Natural killer cell treated with Interleukin-12 subunit alpha and Interleukin-12 subunit beta and Interleukin-15 and Interleukin-18, amount 100 ng/mL, for 72 hours (primary cell): ENCODE measurements around the gene PPA2. TPM values are rescaled to one million over a fixed set of nuclear protein-coding genes. Genes with fewer than 3 reads are reported as not detected.

Experiments used
- ATAC-seq, 2 donors: fragments of 150-1000 bp; cut with Tn5 transposase in 1 of 2; sonication (Bioruptor Pico), chemical (Tn5 transposase) in 1 of 2; 2 replicates each; pipeline ENCODE4 v1.10.0; 2021
- DNase-seq: peaks from one replicate; pipeline ENCODE4 v3.0.0; 2022; ENCODE audit warnings: low spot score
- H3K27ac Mint-ChIP-seq, 2 donors: 1 replicate in 1 of 2; 2 replicates in 1 of 2; pipeline ENCODE4 v1.8.0; 2022; ENCODE audit warnings: mixed read lengths in 2 of 2, mild to moderate bottlenecking in 1 of 2, moderate library complexity in 1 of 2
- H3K27me3 Mint-ChIP-seq, 2 donors: 1 replicate in 1 of 2; 2 replicates in 1 of 2; pipeline ENCODE4 v1.8.0; 2022; ENCODE audit warnings: mixed read lengths in 2 of 2
- H3K36me3 Mint-ChIP-seq: one replicate; pipeline ENCODE4 v1.8.0; 2022; ENCODE audit warnings: mixed read lengths
- H3K4me1 Mint-ChIP-seq, 2 donors: 1 replicate in 1 of 2; 2 replicates in 1 of 2; pipeline ENCODE4 v1.8.0; 2022; ENCODE audit warnings: low read depth in 2 of 2, mixed read lengths in 2 of 2, mild to moderate bottlenecking in 1 of 2
- H3K4me3 Mint-ChIP-seq: one replicate; pipeline ENCODE4 v1.8.0; 2022; ENCODE audit warnings: mixed read lengths
- H3K9me3 Mint-ChIP-seq: 2 replicates; pipeline ENCODE4 v1.8.0; 2022; ENCODE audit warnings: mixed read lengths
- total RNA-seq, 2 donors: library from RNA; stranded (reverse); gene quantifications; one replicate each; pipeline ENCODE4 v1.2.3, GENCODE V29; 2022

PPA2 gene
- 10 to 100 TPM; 45.0 to 63.1 TPM for total RNA-seq

DNA sequence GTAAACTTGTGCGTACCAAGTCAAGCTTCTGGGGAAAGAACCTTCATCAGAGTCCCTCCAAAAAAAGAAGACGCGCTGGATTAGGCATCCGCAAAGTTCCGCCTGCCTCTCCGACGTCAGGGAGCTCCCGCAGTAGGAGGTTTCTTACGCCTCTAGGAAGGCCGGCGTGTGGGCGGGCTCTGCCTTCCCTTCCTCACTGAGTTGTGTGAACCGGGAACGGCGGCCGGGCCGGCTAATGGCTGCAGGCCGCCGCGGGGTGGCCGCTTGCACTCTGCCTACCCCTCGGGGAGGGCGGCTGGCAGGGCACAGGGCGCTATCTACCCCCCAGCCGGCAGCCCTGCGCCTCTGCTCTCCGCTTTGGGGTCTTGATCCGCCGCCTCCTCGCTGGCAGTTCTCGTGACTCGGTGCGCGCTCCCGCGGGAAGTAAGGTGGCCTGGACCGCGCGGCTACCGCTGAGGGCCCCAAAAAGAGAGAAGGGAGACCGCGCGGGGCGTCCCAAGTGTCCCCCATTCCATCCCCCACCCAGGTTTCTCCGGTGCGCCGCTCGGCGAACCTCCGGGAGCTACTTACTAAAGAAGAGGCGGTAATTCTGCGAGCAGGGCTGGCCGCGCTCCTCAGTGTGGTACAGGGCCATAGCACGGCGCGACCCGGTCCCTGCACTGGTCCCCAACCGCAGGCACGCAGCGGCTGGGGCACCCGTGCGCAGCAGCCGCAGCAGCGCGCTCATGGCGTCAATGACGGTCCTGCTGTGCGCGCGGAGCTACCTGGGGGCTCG lies at the start of gene PPA2:
Gene PPA2, minus strand, starts transcription at position 739 of the 775 bp plus-strand sequence. Its CDS starts 12 bp downstream, at position 727.
- peak; percentile 87 for DNase-seq
- ATAC-seq = peak; percentile 92 to 94
- no peaks in the 10 kb centered on the region for H3K27me3 Mint-ChIP-seq
- no peaks in the 10 kb centered on the region for H3K9me3 Mint-ChIP-seq
- H3K4me3 Mint-ChIP-seq = peak within 1 kb of the TSS; percentile 87
- no peaks in the 10 kb centered on the region for H3K36me3 Mint-ChIP-seq
- peaks cover 14 to 19% of the 10 kb centered on the region in 2 donors for H3K4me1 Mint-ChIP-seq
- peak within 1 kb of the TSS; percentile 87 to 92 for H3K27ac Mint-ChIP-seq

DNA sequence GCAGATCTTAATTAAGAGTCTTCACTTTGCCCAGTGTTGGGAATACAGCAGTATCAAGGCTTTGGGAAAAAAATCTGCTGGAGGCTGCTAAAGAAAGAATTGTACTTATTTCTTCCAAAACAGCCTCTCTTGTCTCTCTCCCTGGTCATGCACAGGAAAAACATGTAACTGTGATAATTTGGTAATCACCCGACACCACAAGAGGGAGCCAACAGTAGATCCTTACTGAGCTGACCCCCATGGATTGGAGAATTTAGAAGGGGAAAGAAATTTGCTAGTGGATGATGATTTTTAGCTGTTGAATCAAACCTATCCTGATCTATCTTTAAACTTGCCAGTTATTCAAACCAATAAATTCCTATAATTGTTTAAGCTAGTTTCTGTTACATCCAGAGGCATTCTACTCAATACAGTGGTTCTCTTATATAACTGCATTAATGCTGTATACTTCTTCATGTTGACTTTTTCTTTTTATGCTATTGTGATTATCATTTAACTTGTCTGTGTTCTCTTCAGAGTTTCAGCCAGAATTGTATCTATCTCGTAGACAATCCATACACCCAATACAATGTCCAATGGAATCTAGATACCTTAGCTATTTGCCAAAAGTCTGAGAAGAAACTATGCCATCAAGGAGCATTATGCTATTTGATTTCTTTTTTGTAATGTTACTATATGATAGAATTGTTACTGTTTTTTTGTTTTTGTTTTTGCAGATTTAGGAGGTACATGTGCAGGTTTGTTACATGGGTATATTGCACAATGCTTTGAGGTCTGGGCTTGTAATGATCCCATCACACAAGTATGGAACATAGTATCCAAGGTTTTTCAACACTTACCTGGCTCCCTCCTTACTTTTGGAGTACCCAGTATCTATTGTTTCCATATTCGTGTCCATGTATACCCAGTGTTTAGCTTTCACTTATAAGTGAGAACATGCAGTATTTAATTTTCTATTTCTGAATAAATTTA lies 47.2 kb upstream of the PPA2 start:
- Mint-ChIP-seq H3K9me3 (no peaks in the 10 kb centered on the region), H3K4me3 (no peak overlapping the region), H3K27me3 (peaks cover 3 to 24% of the 10 kb centered on the region in 2 donors), H3K36me3 (no peaks in the 10 kb centered on the region), H3K27ac (no peak overlapping the region), H3K4me1 (no peaks in the 10 kb centered on the region)
- ATAC-seq (no peak), DNase-seq (no peak)

DNA sequence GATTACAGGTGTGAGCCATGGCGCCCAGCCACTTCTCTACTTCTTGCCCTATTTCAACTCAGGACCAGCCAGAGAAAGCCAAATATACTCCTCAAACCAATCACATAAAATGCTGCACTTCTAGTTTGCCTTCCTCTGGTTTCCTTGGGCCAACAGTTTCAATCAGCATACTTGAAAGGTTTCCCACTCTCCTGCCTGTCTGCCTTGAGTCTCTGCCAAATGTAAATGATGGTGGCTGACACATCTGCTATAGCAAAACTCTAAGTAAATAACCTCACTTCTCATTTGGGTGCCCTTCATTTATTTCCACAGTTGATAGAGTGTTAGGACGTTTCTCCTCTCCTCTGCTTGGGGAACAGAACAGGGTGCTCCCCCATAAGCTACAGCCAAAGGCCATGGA lies 36.4 kb upstream of the PPA2 start:
- DNase-seq (no peak), ATAC-seq (no peak)
- peaks cover 4% of the 10 kb centered on the region for H3K9me3 Mint-ChIP-seq
- H3K4me3 Mint-ChIP-seq = no peak overlapping the region
- peaks cover 1% of the 10 kb centered on the region for H3K36me3 Mint-ChIP-seq
- H3K27ac Mint-ChIP-seq = no peak overlapping the region
- H3K27me3 Mint-ChIP-seq = peaks cover 19 to 20% of the 10 kb centered on the region in 2 donors
- no peaks in the 10 kb centered on the region for H3K4me1 Mint-ChIP-seq

DNA sequence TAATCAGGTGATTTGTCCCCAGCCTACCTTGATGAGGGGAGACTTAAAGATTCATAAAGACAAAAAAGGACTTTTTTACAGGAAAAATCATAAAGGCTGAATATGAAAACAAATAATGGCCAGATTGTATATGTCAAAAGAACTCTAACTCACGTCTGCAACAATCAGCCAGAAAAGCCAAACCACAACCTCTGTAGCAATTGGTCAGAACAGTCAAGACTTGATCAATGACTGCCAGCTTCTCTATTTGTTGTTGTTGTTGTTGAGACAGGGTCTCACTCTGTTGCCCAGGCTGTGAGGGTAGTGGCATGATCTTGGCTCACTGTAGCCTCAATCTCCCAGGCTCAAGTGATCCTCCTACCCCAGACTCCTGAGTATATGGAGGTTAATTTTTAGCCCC lies 35.9 kb upstream of the PPA2 start:
- ATAC-seq (no peak), DNase-seq (no peak)
- no peak overlapping the region for H3K4me3 Mint-ChIP-seq
- H3K4me1 Mint-ChIP-seq = no peaks in the 10 kb centered on the region
- no peak overlapping the region for H3K27ac Mint-ChIP-seq
- peaks cover 17 to 19% of the 10 kb centered on the region in 2 donors for H3K27me3 Mint-ChIP-seq
- H3K9me3 Mint-ChIP-seq = peaks cover 4% of the 10 kb centered on the region
- H3K36me3 Mint-ChIP-seq = no peaks in the 10 kb centered on the region

DNA sequence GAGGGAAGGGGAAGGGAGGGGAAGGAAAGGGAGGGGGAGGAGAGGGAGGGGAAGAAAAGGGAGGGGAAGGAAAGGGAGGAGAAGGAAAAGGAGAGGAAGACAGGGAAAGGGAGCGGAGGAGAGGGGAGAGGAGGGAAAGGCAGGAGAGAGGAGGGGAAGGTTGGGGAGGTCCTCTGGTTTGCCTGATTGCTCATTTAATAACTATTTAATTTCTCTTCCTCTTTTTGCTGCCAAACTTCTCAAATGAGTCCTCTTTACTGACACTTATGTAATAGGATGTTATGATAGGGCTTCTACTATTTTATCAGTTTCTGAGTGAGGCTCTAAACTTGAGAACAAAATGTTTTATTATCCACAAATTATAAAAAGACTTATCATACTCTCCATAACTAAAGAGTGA lies 35.4 kb upstream of the PPA2 start:
- DNase-seq (no peak), ATAC-seq (no peak)
- no peak overlapping the region for H3K4me3 Mint-ChIP-seq
- H3K4me1 Mint-ChIP-seq = no peaks in the 10 kb centered on the region
- no peak overlapping the region for H3K27ac Mint-ChIP-seq
- H3K36me3 Mint-ChIP-seq = no peaks in the 10 kb centered on the region
- H3K9me3 Mint-ChIP-seq = peaks cover 4% of the 10 kb centered on the region
- peaks cover 17 to 18% of the 10 kb centered on the region in 2 donors for H3K27me3 Mint-ChIP-seq

DNA sequence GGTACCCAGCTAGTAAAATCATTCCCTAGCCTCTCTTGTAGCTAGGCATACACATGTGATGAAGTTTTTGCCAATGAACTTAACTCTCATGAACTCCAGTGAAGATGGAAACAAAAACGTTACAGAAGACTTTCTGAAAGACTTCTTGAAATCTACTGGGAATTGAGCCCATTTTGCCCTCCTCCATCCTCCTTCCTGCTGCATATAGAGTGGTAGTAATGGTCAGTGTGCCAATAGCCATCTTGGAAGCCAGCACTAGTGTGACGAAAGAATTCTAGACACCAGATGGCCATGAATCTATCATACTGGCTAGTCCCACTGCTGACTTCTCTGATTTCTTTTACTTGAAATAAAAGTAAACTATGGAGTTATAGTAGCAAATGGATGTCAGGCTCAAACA lies 30.9 kb upstream of the PPA2 start:
- Mint-ChIP-seq H3K9me3 (no peaks in the 10 kb centered on the region), H3K4me1 (no peaks in the 10 kb centered on the region), H3K36me3 (no peaks in the 10 kb centered on the region), H3K27ac (no peak overlapping the region), H3K4me3 (no peak overlapping the region), H3K27me3 (peaks cover 2 to 6% of the 10 kb centered on the region in 2 donors)
- DNase-seq (no peak), ATAC-seq (no peak)

DNA sequence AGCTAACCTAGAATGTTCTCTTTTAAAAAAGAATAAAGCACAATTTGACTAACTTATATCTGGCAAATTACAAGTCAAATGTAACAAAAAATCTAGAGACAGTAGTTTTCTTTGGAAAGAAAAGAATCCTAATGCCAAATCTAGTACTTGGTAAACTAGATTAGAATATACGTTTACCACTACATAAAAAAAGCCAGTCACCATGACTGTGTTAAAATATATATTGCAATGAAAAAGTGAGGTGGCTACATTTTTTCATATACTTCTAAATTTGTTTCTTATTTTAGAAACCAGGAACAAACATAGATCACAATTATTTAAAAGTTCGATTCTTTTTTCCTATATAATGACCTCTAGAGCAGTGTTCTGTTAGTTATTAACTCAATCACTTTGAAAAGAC lies 29.6 kb upstream of the PPA2 start:
- ATAC-seq (no peak), DNase-seq (no peak)
- Mint-ChIP-seq H3K9me3 (no peaks in the 10 kb centered on the region), H3K27ac (no peak overlapping the region), H3K4me3 (no peak overlapping the region), H3K4me1 (no peaks in the 10 kb centered on the region), H3K27me3 (peaks cover 2 to 6% of the 10 kb centered on the region in 2 donors), H3K36me3 (no peaks in the 10 kb centered on the region)

DNA sequence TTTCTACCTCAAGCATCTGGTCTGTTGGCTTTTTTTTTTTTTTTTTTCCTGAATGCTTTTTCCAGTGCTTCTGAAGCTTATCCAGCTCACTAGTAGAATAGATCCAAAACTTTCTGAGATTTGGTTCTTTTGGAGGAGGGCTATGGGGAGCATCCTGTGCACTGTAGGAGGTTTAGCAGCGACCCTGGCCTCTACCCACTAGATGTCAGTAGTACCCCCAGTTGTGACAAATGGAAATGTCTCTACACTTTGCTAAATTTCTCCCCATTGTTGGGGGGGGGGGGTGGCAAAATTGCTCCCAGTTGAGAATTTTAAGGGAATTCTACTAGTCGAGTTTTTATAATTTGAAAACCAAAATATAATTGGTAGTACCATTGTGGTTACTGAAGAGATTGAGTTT lies 23.0 kb upstream of the PPA2 start:
- DNase-seq = no peak
- peaks cover 3% of the 10 kb centered on the region for H3K9me3 Mint-ChIP-seq

DNA sequence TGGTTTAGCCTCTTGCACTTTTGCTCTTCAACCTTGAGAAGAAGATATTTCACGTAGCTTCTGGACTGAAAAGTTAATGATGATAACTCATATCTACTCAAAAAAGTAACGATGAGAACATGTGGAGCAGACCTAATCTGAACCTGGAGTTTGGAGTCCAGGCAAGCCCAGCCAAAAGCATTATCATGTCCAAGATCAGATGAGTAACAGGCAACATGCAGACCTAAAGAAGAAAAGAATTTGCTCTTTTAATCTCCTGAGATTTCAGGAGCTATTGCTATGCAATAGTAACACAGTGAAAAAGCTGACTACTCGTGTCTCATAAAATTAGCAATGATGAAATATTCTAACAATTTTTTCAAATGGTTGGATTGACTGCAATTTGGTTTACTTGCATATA lies 21.8 kb upstream of the PPA2 start:
- ATAC-seq = no peak
- DNase-seq = no peak
- Mint-ChIP-seq H3K4me1 (no peaks in the 10 kb centered on the region), H3K4me3 (no peak overlapping the region), H3K27me3 (peaks cover 14 to 40% of the 10 kb centered on the region in 2 donors), H3K9me3 (peaks cover 3% of the 10 kb centered on the region), H3K27ac (no peak overlapping the region), H3K36me3 (no peaks in the 10 kb centered on the region)

More for the DNA sequence above, 23.0 kb upstream of the PPA2 start:
- Mint-ChIP-seq H3K4me1 (no peaks in the 10 kb centered on the region), H3K27me3 (peaks cover 12 to 44% of the 10 kb centered on the region in 2 donors), H3K27ac (no peak overlapping the region), H3K36me3 (no peaks in the 10 kb centered on the region), H3K4me3 (no peak overlapping the region)
- ATAC-seq = no peak

DNA sequence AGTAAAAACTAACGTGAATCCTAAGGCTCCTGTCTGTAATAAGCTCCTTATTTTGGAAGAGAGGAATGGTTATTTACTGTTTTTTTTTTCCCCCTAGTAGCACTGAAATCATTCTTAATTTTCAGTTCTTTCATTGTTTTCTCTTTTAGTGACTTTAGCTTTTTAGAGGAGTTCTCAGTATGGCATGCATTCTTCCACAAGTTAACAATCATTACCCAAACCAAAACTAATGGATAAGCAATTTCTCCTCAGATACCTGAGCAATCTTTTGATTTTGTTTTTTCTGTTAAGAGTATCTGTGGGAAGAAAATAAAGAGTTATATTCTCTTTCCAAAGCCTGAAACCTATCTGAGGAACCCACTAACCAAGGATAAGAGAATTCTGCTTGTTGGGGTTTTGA lies 16.7 kb upstream of the PPA2 start:
- peaks cover 3% of the 10 kb centered on the region for H3K9me3 Mint-ChIP-seq
- H3K27me3 Mint-ChIP-seq = peaks cover 19 to 21% of the 10 kb centered on the region in 2 donors
- no peak overlapping the region for H3K4me3 Mint-ChIP-seq
- DNase-seq (no peak), ATAC-seq (no peak)
- no peaks in the 10 kb centered on the region for H3K4me1 Mint-ChIP-seq
- H3K36me3 Mint-ChIP-seq = no peaks in the 10 kb centered on the region
- H3K27ac Mint-ChIP-seq = no peak overlapping the region

DNA sequence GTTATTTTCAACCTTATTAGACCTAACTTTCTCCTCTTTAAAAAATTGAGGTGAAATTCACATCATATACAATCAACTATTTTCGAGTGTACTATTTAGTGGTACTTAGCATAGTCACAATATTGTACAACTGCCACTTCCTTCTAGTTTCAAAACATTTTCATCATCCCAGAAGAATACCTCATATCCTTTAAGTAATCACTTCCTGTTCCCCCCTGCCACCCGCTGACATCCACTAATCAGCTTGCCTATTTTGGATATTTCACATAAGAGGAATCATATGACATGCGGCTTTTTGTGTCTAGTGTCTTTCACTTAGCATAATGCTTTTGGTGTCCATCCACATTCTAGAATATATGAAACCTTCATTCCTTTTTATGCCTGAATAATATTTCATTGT lies 10.0 kb upstream of the PPA2 start:
- ATAC-seq (no peak), DNase-seq (no peak)
- peaks cover 16 to 20% of the 10 kb centered on the region in 2 donors for H3K27me3 Mint-ChIP-seq
- H3K27ac Mint-ChIP-seq = no peak overlapping the region
- H3K4me3 Mint-ChIP-seq = no peak overlapping the region
- H3K9me3 Mint-ChIP-seq = no peaks in the 10 kb centered on the region
- no peaks in the 10 kb centered on the region for H3K4me1 Mint-ChIP-seq
- H3K36me3 Mint-ChIP-seq = no peaks in the 10 kb centered on the region

DNA sequence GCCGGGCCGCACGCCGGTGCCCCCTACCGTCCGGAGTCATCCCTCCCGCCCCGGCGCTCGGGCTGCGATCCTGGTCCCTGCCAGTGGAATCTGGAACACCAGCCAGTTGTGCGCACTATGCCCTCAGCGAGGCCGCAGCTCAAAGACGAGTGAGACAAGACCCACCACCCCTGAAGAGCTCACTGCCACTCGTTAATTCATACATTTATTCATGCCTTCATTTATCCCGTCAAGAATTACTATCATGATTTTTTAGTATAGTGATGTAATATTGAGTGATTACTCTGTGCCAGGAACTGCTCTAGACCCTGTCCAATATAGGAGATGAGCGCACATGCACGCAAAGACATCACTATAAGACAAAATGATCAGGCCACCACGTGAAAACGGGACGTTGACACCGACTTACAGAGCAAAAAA lies 247 bp upstream of the PPA2 start:
- Mint-ChIP-seq H3K4me3 (peak overlapping the region; percentile 87), H3K4me1 (peaks cover 11 to 14% of the 10 kb centered on the region in 2 donors), H3K9me3 (no peaks in the 10 kb centered on the region), H3K27ac (peak overlapping the region; percentile 87 to 92), H3K36me3 (no peaks in the 10 kb centered on the region), H3K27me3 (no peaks in the 10 kb centered on the region)
- ATAC-seq (no peak), DNase-seq (no peak)

DNA sequence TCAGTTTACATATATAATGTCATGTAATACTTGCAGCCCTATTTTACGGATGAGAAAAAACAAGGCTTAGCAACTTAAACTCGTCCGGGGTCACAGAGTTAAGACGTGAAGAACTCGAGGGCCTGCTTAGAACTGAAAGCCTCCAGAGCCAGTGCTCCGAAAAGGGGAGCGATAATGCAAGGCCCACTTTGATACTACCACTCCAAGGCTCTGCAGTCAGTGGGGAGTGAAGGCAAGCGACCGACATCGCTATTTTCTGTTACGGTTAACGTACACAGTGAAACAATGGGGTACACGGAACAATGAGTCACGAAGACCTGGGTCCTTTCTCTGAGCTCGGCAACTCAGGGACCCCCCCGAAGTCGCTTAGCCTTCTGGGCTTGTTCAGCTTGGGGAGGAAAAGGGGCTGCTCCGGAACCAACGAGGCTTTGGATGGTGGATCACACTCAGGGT lies 965 bp downstream of the PPA2 start:
- Mint-ChIP-seq H3K27me3 (no peaks in the 10 kb centered on the region), H3K36me3 (no peaks in the 10 kb centered on the region), H3K4me1 (peaks cover 17 to 26% of the 10 kb centered on the region in 2 donors), H3K27ac (peak overlapping the region; percentile 87 to 92), H3K4me3 (peak overlapping the region; percentile 87), H3K9me3 (no peaks in the 10 kb centered on the region)
- DNase-seq = no peak
- peak; percentile 18 to 61 for ATAC-seq
